CD14-positive monocyte (primary cell): ENCODE data around the gene CAMK2A. TPM values are rescaled to one million over a fixed set of nuclear protein-coding genes. Genes with fewer than 3 reads are reported as not detected.

Experiments
- DNase-seq, 3 donors: peaks; one replicate each; pipeline ENCODE4 v3.0.0-alpha.2; 2011 to 2022
- H2AFZ ChIP-seq: 2 replicates; pipeline ENCODE4 v1.6.0; 2012; ENCODE audit warnings: mild to moderate bottlenecking, low read depth, low read length, inconsistent platforms; ENCODE audit not compliant: insufficient read depth, poor library complexity, severe bottlenecking
- H3K27ac ChIP-seq, 2 donors: 1 replicate in 1 of 2; 2 replicates in 1 of 2; pipeline ENCODE4 v1.5.1; 2012 to 2013; ENCODE audit warnings: low read length in 2 of 2, control low read depth in 1 of 2, inconsistent platforms in 1 of 2, low read depth in 1 of 2, mild to moderate bottlenecking in 1 of 2
- H3K27me3 ChIP-seq, 2 donors: one replicate each; pipeline versions ENCODE4 v1.6.0 to v1.6.1; 2011 to 2013; ENCODE audit warnings: low read length in 2 of 2; ENCODE audit not compliant: control insufficient read depth in 2 of 2, insufficient read depth in 2 of 2
- H3K36me3 ChIP-seq, 2 donors: replicated peaks in 1 of 2; 1 replicate in 1 of 2; 2 replicates in 1 of 2; pipeline versions ENCODE4 v1.5.1 to v1.6.1; 2012 to 2013; ENCODE audit warnings: low read length in 2 of 2, control low read depth in 1 of 2, inconsistent platforms in 1 of 2, mild to moderate bottlenecking in 1 of 2; ENCODE audit not compliant: insufficient read depth in 2 of 2, control insufficient read depth in 1 of 2
- H3K4me1 ChIP-seq, 2 donors: 1 replicate in 1 of 2; 2 replicates in 1 of 2; pipeline versions ENCODE4 v1.5.1 to v1.6.1; 2012 to 2013; ENCODE audit warnings: low read length in 2 of 2, control low read depth in 1 of 2, inconsistent platforms in 1 of 2, mild to moderate bottlenecking in 1 of 2, moderate library complexity in 1 of 2; ENCODE audit not compliant: insufficient read depth in 2 of 2, control insufficient read depth in 1 of 2
- H3K4me2 ChIP-seq: replicated peaks from 2 replicates; pipeline ENCODE3; 2012; ENCODE audit warnings: low read length, moderate library complexity, mild to moderate bottlenecking; ENCODE audit not compliant: poor library complexity, severe bottlenecking; ENCODE audit errors: extremely low read depth
- H3K4me3 ChIP-seq, 3 experiments: fragments of 200-600 bp in 1 of 3; sonication (generic) in 1 of 3; replicated peaks in 1 of 3; 1 replicate in 2 of 3; 2 replicates in 1 of 3; pipeline ENCODE4 v1.5.1; 2011 to 2013; ENCODE audit warnings: low read length in 3 of 3, mild to moderate bottlenecking in 3 of 3, control low read depth in 2 of 3, low read depth in 2 of 3, inconsistent platforms in 1 of 3, moderate library complexity in 1 of 3
- H3K79me2 ChIP-seq: 2 replicates; pipeline ENCODE4 v1.6.0; 2012; ENCODE audit warnings: mild to moderate bottlenecking, control low read depth, inconsistent platforms, low read length, moderate library complexity; ENCODE audit not compliant: insufficient read depth
- H3K9ac ChIP-seq: 2 replicates; pipeline ENCODE4 v1.6.0; 2017; ENCODE audit warnings: low read length, mild to moderate bottlenecking; ENCODE audit not compliant: insufficient read depth, poor library complexity, severe bottlenecking
- H3K9me3 ChIP-seq, 2 donors: replicated peaks in 1 of 2; 1 replicate in 1 of 2; 2 replicates in 1 of 2; pipeline versions ENCODE4 v1.5.1 to v1.6.1; 2012 to 2013; ENCODE audit warnings: low read length in 2 of 2, control low read depth in 1 of 2; ENCODE audit not compliant: control insufficient read depth in 1 of 2, insufficient read depth in 1 of 2
- H4K20me1 ChIP-seq: 2 replicates; pipeline ENCODE4 v1.6.0; 2012; ENCODE audit warnings: mild to moderate bottlenecking, low read length, control low read depth, moderate library complexity; ENCODE audit not compliant: insufficient read depth
- H3K27ac Mint-ChIP-seq, 7 donors: one replicate each; pipeline ENCODE4 v1.8.0; 2020; ENCODE audit warnings: mild to moderate bottlenecking in 7 of 7, mixed read lengths in 7 of 7, moderate library complexity in 6 of 7, inconsistent platforms in 2 of 7
- H3K27me3 Mint-ChIP-seq, 3 donors: one replicate each; pipeline ENCODE4 v1.8.0; 2021 to 2022; ENCODE audit warnings: low read depth in 3 of 3, mild to moderate bottlenecking in 3 of 3, mixed read lengths in 3 of 3, moderate library complexity in 3 of 3, inconsistent platforms in 1 of 3
- H3K36me3 Mint-ChIP-seq, 2 donors: one replicate each; pipeline ENCODE4 v1.8.0; 2020; ENCODE audit warnings: mixed read lengths in 2 of 2, inconsistent platforms in 1 of 2, mild to moderate bottlenecking in 1 of 2
- H3K4me1 Mint-ChIP-seq: one replicate; pipeline ENCODE4 v1.8.0; 2020; ENCODE audit warnings: mild to moderate bottlenecking, mixed read lengths
- H3K4me3 Mint-ChIP-seq, 2 donors: one replicate each; pipeline ENCODE4 v1.8.0; 2020; ENCODE audit warnings: mild to moderate bottlenecking in 2 of 2, mixed read lengths in 2 of 2, moderate library complexity in 1 of 2
- H3K9me3 Mint-ChIP-seq, 7 donors: one replicate each; pipeline ENCODE4 v1.8.0; 2020 to 2022; ENCODE audit warnings: mixed read lengths in 7 of 7, mild to moderate bottlenecking in 6 of 7, moderate library complexity in 6 of 7, inconsistent platforms in 2 of 7
- CTCF ChIP-seq: fragments of 200-600 bp; IDR thresholded peaks from one replicate; pipeline ENCODE4 v1.8.0; 2022; ENCODE audit warnings: antibody characterized with exemption, mild to moderate bottlenecking
- WGBS: methylation state at CpG from one replicate; pipeline ENCODE4 v1.1.5; 2013; ENCODE audit warnings: missing lambda C conversion rate; ENCODE audit not compliant: insufficient coverage; 5-methylcytosine and 5-hydroxymethylcytosine counted together
- intact Hi-C, 2 donors: fragments of 100-400 bp; cut with micrococcal nuclease; formaldehyde crosslinking; loops; one replicate each; pipeline versions ENCODE4 v1.15.0 to v1.15.1; 2023
- polyA plus RNA-seq, 3 donors: library from polyadenylated mRNA; depleted of rRNA in 1 of 3; unstranded in 2 of 3; stranded (reverse) in 1 of 3; fragments of 300-500 nt in 2 of 3; fragments of >200 nt in 1 of 3; fragmentation: Illumina TruSeq in 2 of 3; gene quantifications; 1 replicate in 2 of 3; 2 replicates in 1 of 3; pipeline ENCODE4 v1.2.3, GENCODE V29; 2012 to 2021

CAMK2A gene
- polyA plus RNA-seq, 3 donors: not detected

DNA sequence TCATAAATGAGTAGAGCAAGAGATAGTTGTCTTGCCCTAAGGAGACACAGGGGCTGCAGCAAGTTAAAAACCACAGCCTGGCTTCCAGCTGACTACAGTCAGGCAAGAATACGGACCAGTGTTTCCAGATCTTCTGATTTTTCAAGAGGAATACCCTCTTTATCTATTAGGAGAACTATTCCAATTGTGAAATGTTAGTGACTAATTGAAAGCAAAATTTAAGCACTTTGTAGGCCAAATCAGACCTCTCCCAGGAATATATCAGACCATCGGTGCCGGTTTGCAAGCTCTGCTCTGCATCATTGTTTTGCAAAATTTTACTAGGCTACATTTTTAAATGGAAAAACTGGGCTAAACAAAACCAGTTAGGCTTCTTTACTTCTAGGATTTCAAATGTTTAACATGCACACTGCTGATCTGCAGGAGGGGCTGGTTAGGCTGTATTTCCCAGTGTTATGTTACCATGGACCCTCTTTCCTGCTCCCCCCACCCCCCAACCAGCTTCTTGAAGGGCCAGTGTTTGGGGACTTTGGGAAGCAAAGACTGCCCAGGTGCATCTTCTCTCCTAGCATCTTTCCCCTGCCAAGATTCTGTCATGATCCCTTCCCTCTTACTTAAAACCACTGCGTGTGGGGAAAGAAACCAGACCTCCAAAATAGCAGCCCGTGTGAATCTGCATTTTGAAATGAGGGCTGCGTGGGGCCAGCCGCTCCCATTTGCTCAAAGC, 14.2 kb upstream of the CAMK2A start:
- Histone ChIP-seq H4K20me1 (no peaks in the 10 kb centered on the region), H3K9me3 (peaks cover 0 to 6% of the 10 kb centered on the region in 2 donors), H3K9ac (no peak overlapping the region), H3K27ac (no peak overlapping the region), H3K4me3 (no peak overlapping the region), H3K79me2 (no peaks in the 10 kb centered on the region), H3K4me2 (no peak overlapping the region), H3K36me3 (no peaks in the 10 kb centered on the region), H2AFZ (no peak overlapping the region), H3K4me1 (no peaks in the 10 kb centered on the region), H3K27me3 (peaks cover 31 to 46% of the 10 kb centered on the region in 2 donors)
- WGBS: 78% methylated on average over 5 of the region's 7 CpGs
- Mint-ChIP-seq H3K4me1 (peaks cover 2% of the 10 kb centered on the region), H3K36me3 (no peaks in the 10 kb centered on the region), H3K27me3 (peaks cover 33 to 52% (median 42%) of the 10 kb centered on the region in 3 donors), H3K4me3 (peak overlapping the region in 1 of 2 donors; percentile 76), H3K27ac (no peak overlapping the region), H3K9me3 (peaks cover 0 to 9% (median 2%) of the 10 kb centered on the region in 7 donors)
- DNase-seq: no peak
- no peak for TF ChIP-seq CTCF
- intact Hi-C loops: no loop called here

DNA sequence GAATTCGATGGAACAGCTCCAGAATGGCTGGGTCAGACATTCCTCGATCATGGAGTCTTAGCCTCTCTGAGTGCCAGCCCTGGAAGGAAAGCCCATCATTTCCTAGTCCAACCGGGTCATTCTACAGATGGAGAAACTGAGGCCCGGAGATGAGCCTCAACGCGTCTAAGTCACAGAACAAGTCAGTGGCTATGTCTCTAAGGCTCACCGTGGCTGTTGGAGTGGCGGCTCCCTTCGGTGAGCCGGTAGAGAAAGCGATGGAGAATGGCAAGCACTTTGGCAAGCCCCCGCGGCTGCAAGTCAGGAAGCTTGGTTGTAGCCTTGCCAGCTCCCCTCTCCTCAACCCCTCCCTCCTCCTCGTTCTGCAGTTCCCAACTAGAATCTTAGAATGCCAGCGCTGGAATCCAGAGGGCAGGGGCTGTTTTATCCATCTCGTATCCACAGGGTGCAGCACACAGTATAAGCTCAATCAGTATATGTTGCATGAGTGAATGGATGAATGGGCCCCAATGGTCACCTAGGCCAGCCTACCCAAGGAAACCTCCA, 13.6 kb upstream of the CAMK2A start:
- 27% methylated on average over 14 of the region's 16 CpGs for WGBS
- TF ChIP-seq CTCF: no peak
- Histone ChIP-seq H2AFZ (no peak overlapping the region), H3K36me3 (no peaks in the 10 kb centered on the region), H3K27ac (no peak overlapping the region), H3K4me3 (no peak overlapping the region), H3K4me1 (no peaks in the 10 kb centered on the region), H3K79me2 (no peaks in the 10 kb centered on the region), H3K4me2 (no peak overlapping the region), H3K27me3 (peaks cover 31 to 46% of the 10 kb centered on the region in 2 donors), H4K20me1 (no peaks in the 10 kb centered on the region), H3K9ac (no peak overlapping the region), H3K9me3 (peaks cover 0 to 6% of the 10 kb centered on the region in 2 donors)
- H3K4me1 Mint-ChIP-seq: peaks cover 2% of the 10 kb centered on the region
- peak overlapping the region in 1 of 2 donors; percentile 76 for H3K4me3 Mint-ChIP-seq
- H3K27me3 Mint-ChIP-seq: peaks cover 33 to 51% (median 42%) of the 10 kb centered on the region in 3 donors
- peaks cover 0 to 9% (median 2%) of the 10 kb centered on the region in 7 donors for H3K9me3 Mint-ChIP-seq
- H3K27ac Mint-ChIP-seq: no peak overlapping the region
- no peak for DNase-seq
- H3K36me3 Mint-ChIP-seq: no peaks in the 10 kb centered on the region
- intact Hi-C loops: no loop called here
